Gastroesophageal sphincter (tissue), 3 donors: ENCODE measurements around the gene BMPR1A.

Experiments used
- CTCF ChIP-seq, 4 experiments: fragments of 200-600 bp in 2 of 4; fragments of 450-650 bp in 2 of 4; sonication (generic) in 1 of 4; IDR thresholded peaks; one replicate each; pipeline ENCODE4 v1.5.1; 2017 to 2019; ENCODE audit warnings: antibody characterized with exemption in 4 of 4, mild to moderate bottlenecking in 2 of 4, moderate library complexity in 2 of 4
- EP300 ChIP-seq: sonication (generic); formaldehyde crosslinking; IDR thresholded peaks from one replicate; pipeline ENCODE4 v1.6.1; 2017; ENCODE audit warnings: antibody characterized with exemption, mild to moderate bottlenecking
- POLR2A ChIP-seq, 2 donors: fragments of 450-650 bp; IDR thresholded peaks; one replicate each; pipeline ENCODE4 v1.6.1; 2017; ENCODE audit warnings: antibody characterized with exemption in 2 of 2, mild to moderate bottlenecking in 2 of 2, moderate library complexity in 1 of 2

- TF ChIP-seq CTCF (IDR thresholded peaks at IDR 0.05) (peak in 1 of 4 experiments; percentile 17), POLR2A (IDR thresholded peaks at IDR 0.05) (peak; percentile 91 to 94), EP300 (peak; percentile 69)
Measured at GRCh38 chr10:86755740-86756510, 494 bp upstream of the BMPR1A start.
